K562 (cell line): ENCODE results near the gene NET1. TPM values are rescaled to one million over a fixed set of nuclear protein-coding genes. Genes with fewer than 3 reads are reported as not detected.

Source experiments
- CBX2 ChIP-seq: fragments of 200-600 bp; sonication (generic); IDR thresholded peaks from one replicate; pipeline ENCODE4 v1.6.1; 2012; ENCODE audit warnings: mild to moderate bottlenecking, low read length, inconsistent platforms; ENCODE audit not compliant: insufficient read depth, poor library complexity, severe bottlenecking
- ESRRA ChIP-seq: fragments of 450-650 bp; IDR thresholded peaks from 2 replicates; pipeline ENCODE4 v1.6.1; 2014; ENCODE audit warnings: low read depth, mild to moderate bottlenecking, moderate library complexity, borderline replicate concordance
- GABPB2 ChIP-seq: fragments of 250-450 bp; sonication (Bioruptor Pico); conservative IDR thresholded peaks from 2 replicates; pipeline ENCODE4 v1.5.1; 2021; ENCODE audit warnings: mild to moderate bottlenecking
- GATAD2B ChIP-seq: fragments of 450-650 bp; IDR thresholded peaks from 2 replicates; pipeline ENCODE4 v1.6.1; 2017; ENCODE audit warnings: mild to moderate bottlenecking, borderline replicate concordance
- KDM2B ChIP-seq: fragments of 250-450 bp; sonication (Bioruptor Pico); IDR thresholded peaks from 2 replicates; pipeline ENCODE4 v1.8.0; 2021; ENCODE audit warnings: mild to moderate bottlenecking, moderate library complexity
- KDM5B ChIP-seq: fragments of 200-600 bp; sonication (generic); IDR thresholded peaks from 2 replicates; pipeline ENCODE4 v1.6.1; 2012; ENCODE audit warnings: low read depth, mild to moderate bottlenecking, moderate library complexity, low read length, control low read depth, inconsistent platforms; ENCODE audit not compliant: insufficient replicate concordance
- MXI1 ChIP-seq: IDR thresholded peaks from 2 replicates; pipeline ENCODE4 v1.6.1; 2011; ENCODE audit warnings: low read depth, mild to moderate bottlenecking, improper control_type of control experiment, low read length
- NUFIP1 ChIP-seq: fragments of 450-650 bp; IDR thresholded peaks from 2 replicates; pipeline ENCODE4 v1.6.1; 2018; ENCODE audit not compliant: partially characterized antibody
- PHF8 ChIP-seq: fragments of 200-600 bp; sonication (generic); IDR thresholded peaks from 2 replicates; pipeline ENCODE4 v1.6.1; 2012; ENCODE audit warnings: mixed run types, mild to moderate bottlenecking, inconsistent platforms, low read length, moderate library complexity, borderline replicate concordance
- POLR2AphosphoS5 ChIP-seq: IDR thresholded peaks from 2 replicates; pipeline ENCODE4 v1.6.1; 2011; ENCODE audit warnings: mild to moderate bottlenecking, low read depth, low read length, moderate library complexity; ENCODE audit not compliant: control insufficient read depth, insufficient read depth
- ZNF146 ChIP-seq: IDR thresholded peaks from one replicate; pipeline ENCODE4 v1.6.1; 2018; ENCODE audit warnings: missing compliant biosample characterization; ENCODE audit not compliant: unreplicated experiment
- polyA plus RNA-seq, 8 experiments: library from polyadenylated mRNA; depleted of rRNA in 4 of 8; stranded (reverse) in 5 of 8; unstranded in 3 of 8; fragments of >200 nt; fragmentation: Nextera tagmentation in 2 of 8; fragmentation: Illumina TruSeq in 1 of 8; extraction: Ambion mirVana in 2 of 8; extraction: Trizol in 1 of 8; gene quantifications; 2 replicates each; pipeline versions ENCODE4 v1.2.1 to v1.2.3, GENCODE V29; 2011 to 2014; ENCODE audit warnings: inconsistent platforms in 1 of 8, missing spikeins in 1 of 8
- total RNA-seq, 7 experiments: library from RNA; depleted of rRNA in 6 of 7; stranded (reverse); fragments of >200 nt in 6 of 7; fragmentation: Illumina TruSeq in 2 of 7; extraction: Trizol in 2 of 7; gene quantifications; 2 replicates each; pipeline versions ENCODE4 v1.2.1 to v1.2.3, GENCODE V29; 2011 to 2021; ENCODE audit warnings: low replicate concordance in 1 of 7
- TF ChIP-seq, protein P1 (sequence below): fragments of 250-450 bp; sonication (Bioruptor Pico); IDR thresholded peaks from 2 replicates; pipeline ENCODE4 v1.4.0; 2020; ENCODE audit warnings: mild to moderate bottlenecking, moderate library complexity
- TF ChIP-seq, protein P2 (sequence below): fragments of 150-350 bp; conservative IDR thresholded peaks from 2 replicates; pipeline ENCODE4 v1.6.1; 2014; ENCODE audit warnings: low read length

The NET1 gene
- total and polyA plus RNA-seq, 9 of the 15 experiments (the other 6 are each of a cell fraction or from before 2014, with no cell fraction given) = 47.4 to 258 (median 106) TPM

DNA sequence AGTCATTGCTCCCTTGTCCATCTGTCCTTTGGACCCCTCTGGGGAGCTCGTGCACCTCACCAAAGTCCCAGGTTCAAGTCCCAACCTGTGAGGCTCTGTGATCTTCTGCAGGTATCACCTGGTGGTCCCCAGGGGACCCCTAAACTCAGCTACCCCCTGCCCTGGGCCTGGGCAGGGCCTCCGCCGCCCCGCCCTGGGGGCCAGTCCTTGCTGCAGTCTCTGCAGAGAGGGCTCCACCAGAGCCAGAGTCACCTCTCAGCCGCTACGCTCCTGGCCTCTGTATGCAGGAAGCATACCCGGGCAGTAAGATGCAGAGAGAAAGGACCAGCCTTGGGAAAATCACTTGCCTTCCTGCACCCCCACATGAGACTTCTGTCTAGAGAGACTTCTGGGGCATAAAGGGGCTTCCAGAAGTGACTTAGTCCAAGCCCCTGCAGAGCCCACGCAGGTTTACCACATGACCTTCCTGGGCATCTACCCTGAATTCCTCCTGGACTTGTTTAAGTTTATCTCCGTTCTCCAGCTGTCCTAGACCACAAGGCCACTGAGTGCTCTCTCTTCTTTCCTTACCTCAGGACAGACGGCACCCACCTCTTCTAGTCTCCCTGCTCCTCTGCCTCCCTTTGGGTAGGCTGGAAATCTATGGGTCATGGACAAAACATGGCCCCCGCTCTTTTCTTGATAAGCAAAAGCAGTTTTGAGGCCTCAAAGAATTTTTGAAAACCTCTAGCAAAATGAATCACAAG lies 65.8 kb downstream of the NET1 start (continued):
- TF ChIP-seq, protein P1, sequence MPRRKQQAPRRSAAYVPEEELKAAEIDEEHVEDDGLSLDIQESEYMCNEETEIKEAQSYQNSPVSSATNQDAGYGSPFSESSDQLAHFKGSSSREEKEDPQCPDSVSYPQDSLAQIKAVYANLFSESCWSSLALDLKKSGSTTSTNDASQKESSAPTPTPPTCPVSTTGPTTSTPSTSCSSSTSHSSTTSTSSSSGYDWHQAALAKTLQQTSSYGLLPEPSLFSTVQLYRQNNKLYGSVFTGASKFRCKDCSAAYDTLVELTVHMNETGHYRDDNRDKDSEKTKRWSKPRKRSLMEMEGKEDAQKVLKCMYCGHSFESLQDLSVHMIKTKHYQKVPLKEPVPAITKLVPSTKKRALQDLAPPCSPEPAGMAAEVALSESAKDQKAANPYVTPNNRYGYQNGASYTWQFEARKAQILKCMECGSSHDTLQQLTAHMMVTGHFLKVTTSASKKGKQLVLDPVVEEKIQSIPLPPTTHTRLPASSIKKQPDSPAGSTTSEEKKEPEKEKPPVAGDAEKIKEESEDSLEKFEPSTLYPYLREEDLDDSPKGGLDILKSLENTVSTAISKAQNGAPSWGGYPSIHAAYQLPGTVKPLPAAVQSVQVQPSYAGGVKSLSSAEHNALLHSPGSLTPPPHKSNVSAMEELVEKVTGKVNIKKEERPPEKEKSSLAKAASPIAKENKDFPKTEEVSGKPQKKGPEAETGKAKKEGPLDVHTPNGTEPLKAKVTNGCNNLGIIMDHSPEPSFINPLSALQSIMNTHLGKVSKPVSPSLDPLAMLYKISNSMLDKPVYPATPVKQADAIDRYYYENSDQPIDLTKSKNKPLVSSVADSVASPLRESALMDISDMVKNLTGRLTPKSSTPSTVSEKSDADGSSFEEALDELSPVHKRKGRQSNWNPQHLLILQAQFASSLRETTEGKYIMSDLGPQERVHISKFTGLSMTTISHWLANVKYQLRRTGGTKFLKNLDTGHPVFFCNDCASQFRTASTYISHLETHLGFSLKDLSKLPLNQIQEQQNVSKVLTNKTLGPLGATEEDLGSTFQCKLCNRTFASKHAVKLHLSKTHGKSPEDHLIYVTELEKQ = no peak
- TF ChIP-seq, protein P2, sequence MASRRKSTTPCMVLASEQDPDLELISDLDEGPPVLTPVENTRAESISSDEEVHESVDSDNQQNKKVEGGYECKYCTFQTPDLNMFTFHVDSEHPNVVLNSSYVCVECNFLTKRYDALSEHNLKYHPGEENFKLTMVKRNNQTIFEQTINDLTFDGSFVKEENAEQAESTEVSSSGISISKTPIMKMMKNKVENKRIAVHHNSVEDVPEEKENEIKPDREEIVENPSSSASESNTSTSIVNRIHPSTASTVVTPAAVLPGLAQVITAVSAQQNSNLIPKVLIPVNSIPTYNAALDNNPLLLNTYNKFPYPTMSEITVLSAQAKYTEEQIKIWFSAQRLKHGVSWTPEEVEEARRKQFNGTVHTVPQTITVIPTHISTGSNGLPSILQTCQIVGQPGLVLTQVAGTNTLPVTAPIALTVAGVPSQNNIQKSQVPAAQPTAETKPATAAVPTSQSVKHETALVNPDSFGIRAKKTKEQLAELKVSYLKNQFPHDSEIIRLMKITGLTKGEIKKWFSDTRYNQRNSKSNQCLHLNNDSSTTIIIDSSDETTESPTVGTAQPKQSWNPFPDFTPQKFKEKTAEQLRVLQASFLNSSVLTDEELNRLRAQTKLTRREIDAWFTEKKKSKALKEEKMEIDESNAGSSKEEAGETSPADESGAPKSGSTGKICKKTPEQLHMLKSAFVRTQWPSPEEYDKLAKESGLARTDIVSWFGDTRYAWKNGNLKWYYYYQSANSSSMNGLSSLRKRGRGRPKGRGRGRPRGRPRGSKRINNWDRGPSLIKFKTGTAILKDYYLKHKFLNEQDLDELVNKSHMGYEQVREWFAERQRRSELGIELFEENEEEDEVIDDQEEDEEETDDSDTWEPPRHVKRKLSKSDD = no peak
- no peak; the same call in 1 of the 2 replicates for TF ChIP-seq GATAD2B
- no peak for TF ChIP-seq ZNF146 (CRISPR knock-in tag)
- peak; percentile 73; the same call in 1 of the 2 replicates for TF ChIP-seq POLR2AphosphoS5
- peak; percentile 65; the same call in 1 of the 2 replicates for TF ChIP-seq ESRRA
- TF ChIP-seq PHF8 = no peak
- TF ChIP-seq CBX2 = no peak
- TF ChIP-seq KDM5B = peak; percentile 39
- no peak for TF ChIP-seq KDM2B (CRISPR knock-in tag)
- TF ChIP-seq MXI1 = no peak
- no peak for TF ChIP-seq NUFIP1
- TF ChIP-seq GABPB2 (CRISPR knock-in tag) = no peak
